ENCODE results near the gene POLR3G.

The POLR3G gene

GRCh38 chr5:90529194-90529938 lies 54.7 kb downstream of the POLR3G start, which contains the start of gene LYSMD3 (continued):
- TF ChIP-seq, protein P1, sequence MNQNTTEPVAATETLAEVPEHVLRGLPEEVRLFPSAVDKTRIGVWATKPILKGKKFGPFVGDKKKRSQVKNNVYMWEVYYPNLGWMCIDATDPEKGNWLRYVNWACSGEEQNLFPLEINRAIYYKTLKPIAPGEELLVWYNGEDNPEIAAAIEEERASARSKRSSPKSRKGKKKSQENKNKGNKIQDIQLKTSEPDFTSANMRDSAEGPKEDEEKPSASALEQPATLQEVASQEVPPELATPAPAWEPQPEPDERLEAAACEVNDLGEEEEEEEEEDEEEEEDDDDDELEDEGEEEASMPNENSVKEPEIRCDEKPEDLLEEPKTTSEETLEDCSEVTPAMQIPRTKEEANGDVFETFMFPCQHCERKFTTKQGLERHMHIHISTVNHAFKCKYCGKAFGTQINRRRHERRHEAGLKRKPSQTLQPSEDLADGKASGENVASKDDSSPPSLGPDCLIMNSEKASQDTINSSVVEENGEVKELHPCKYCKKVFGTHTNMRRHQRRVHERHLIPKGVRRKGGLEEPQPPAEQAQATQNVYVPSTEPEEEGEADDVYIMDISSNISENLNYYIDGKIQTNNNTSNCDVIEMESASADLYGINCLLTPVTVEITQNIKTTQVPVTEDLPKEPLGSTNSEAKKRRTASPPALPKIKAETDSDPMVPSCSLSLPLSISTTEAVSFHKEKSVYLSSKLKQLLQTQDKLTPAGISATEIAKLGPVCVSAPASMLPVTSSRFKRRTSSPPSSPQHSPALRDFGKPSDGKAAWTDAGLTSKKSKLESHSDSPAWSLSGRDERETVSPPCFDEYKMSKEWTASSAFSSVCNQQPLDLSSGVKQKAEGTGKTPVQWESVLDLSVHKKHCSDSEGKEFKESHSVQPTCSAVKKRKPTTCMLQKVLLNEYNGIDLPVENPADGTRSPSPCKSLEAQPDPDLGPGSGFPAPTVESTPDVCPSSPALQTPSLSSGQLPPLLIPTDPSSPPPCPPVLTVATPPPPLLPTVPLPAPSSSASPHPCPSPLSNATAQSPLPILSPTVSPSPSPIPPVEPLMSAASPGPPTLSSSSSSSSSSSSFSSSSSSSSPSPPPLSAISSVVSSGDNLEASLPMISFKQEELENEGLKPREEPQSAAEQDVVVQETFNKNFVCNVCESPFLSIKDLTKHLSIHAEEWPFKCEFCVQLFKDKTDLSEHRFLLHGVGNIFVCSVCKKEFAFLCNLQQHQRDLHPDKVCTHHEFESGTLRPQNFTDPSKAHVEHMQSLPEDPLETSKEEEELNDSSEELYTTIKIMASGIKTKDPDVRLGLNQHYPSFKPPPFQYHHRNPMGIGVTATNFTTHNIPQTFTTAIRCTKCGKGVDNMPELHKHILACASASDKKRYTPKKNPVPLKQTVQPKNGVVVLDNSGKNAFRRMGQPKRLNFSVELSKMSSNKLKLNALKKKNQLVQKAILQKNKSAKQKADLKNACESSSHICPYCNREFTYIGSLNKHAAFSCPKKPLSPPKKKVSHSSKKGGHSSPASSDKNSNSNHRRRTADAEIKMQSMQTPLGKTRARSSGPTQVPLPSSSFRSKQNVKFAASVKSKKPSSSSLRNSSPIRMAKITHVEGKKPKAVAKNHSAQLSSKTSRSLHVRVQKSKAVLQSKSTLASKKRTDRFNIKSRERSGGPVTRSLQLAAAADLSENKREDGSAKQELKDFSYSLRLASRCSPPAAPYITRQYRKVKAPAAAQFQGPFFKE (tag by site-specific recombination; IDR thresholded peaks at IDR 0.05; ENCODE audit: borderline replicate concordance), result no peak
- TF ChIP-seq FEZF1 (tag by site-specific recombination; IDR thresholded peaks at IDR 0.05) (no peak), RBAK (tag by site-specific recombination; IDR thresholded peaks at IDR 0.05) (no peak), ZNF23 (tag by site-specific recombination; IDR thresholded peaks at IDR 0.05; ENCODE audit: borderline replicate concordance) (no peak), ZNF16 (tag by site-specific recombination; IDR thresholded peaks at IDR 0.05; ENCODE audit: low read depth) (no peak), ZNF239 (tag by site-specific recombination; IDR thresholded peaks at IDR 0.05) (no peak), ZNF169 (tag by site-specific recombination; IDR thresholded peaks at IDR 0.05) (no peak), ZNF223 (tag by site-specific recombination; IDR thresholded peaks at IDR 0.05) (no peak), ZBTB26 (tag by site-specific recombination; optimal IDR thresholded peaks at IDR 0.05) (peak; percentile 63), BCL6B (tag by site-specific recombination; IDR thresholded peaks at IDR 0.05) (no peak), KLF9 (tag by site-specific recombination; IDR thresholded peaks at IDR 0.05; ENCODE audit: low read depth) (peak; percentile 94), IKZF3 (tag by site-specific recombination; IDR thresholded peaks at IDR 0.05) (no peak), ZNF639 (tag by site-specific recombination; IDR thresholded peaks at IDR 0.05) (0 out of 2 replicates have a peak, but pooled peaks have one; percentile 62), ZBTB17 (tag by site-specific recombination; IDR thresholded peaks at IDR 0.05) (peak; percentile 78), ZNF350 (tag by site-specific recombination; IDR thresholded peaks at IDR 0.05) (no peak), ZNF19 (tag by site-specific recombination; IDR thresholded peaks at IDR 0.05; ENCODE audit: low read depth) (no peak), ZNF404 (tag by site-specific recombination; IDR thresholded peaks at IDR 0.05) (no peak), ZNF76 (tag by site-specific recombination; IDR thresholded peaks at IDR 0.05; ENCODE audit: borderline replicate concordance, low read depth) (peak; percentile 63; the same call in 1 of the 2 replicates), ZNF488 (tag by site-specific recombination; IDR thresholded peaks at IDR 0.05) (no peak), ZFP3 (tag by site-specific recombination; IDR thresholded peaks at IDR 0.05; ENCODE audit: low read depth) (no peak), ZNF521 (tag by site-specific recombination; IDR thresholded peaks at IDR 0.05) (no peak), SALL2 (tag by site-specific recombination; IDR thresholded peaks at IDR 0.05; ENCODE audit: borderline replicate concordance) (no peak), HOXC10 (CRISPR knock-in tag; IDR thresholded peaks at IDR 0.05) (no peak), ZNF140 (tag by site-specific recombination; IDR thresholded peaks at IDR 0.05) (no peak), ZNF433 (tag by site-specific recombination; IDR thresholded peaks at IDR 0.05; ENCODE audit: low read depth) (no peak), ZBTB49 (tag by site-specific recombination; IDR thresholded peaks at IDR 0.05; ENCODE audit: low read depth) (no peak), ZNF132 (tag by site-specific recombination; IDR thresholded peaks at IDR 0.05; ENCODE audit: borderline replicate concordance) (no peak)
